ENCODE measurements around the gene CRYGC. TPM values are rescaled to one million over a fixed set of nuclear protein-coding genes. Genes with fewer than 3 reads are reported as not detected.
"Not testable (repeated sequence)": the region's sequence is repeated elsewhere in the genome, so short reads cannot be mapped to it uniquely, and the experiment has no call there.

CRYGC gene
- total RNA-seq, 5 donors from 2014 or later (not counting 1 experiment from before 2014, with no cell fraction given): not detected

- Mint-ChIP-seq H3K4me1 (peaks cover 5 to 10% (median 10%) of the 10 kb centered on the region in 3 donors), H3K27me3 (peaks cover 8 to 11% of the 10 kb centered on the region in 2 donors), H3K9me3 (peaks cover 0 to 2% (median 0%) of the 10 kb centered on the region in 3 donors), H3K27ac (no peak overlapping the region), H3K4me3 (no peak overlapping the region), H3K36me3 (no peaks in the 10 kb centered on the region)
- peaks cover 0 to 8% of the 10 kb centered on the region in 2 experiments for H3K27me3 ChIP-seq (replicated peaks in 1 of 2; ENCODE audit: control insufficient read depth in 2 of 2, extremely low read depth in 1 of 2, insufficient read depth in 2 of 2, low read length in 1 of 2)
- peaks cover 6 to 10% of the 10 kb centered on the region in 2 experiments for H3K4me1 ChIP-seq (ENCODE audit: control insufficient read depth in 1 of 2, extremely low read depth in 1 of 2, insufficient read depth in 2 of 2, low read length in 2 of 2)
- ATAC-seq (replicated peaks in 1 of 4) (no peak), DNase-seq (no peak)
- H3K27ac ChIP-seq (ENCODE audit: low read length): no peak overlapping the region
- WGBS (ENCODE audit: insufficient coverage): 97% methylated on average over 3 of the region's 6 CpGs
- ChIA-PET CTCF (no interaction called here), POLR2A (no interaction called here)
- H3K4me3 ChIP-seq (ENCODE audit: control insufficient read depth in 1 of 2, extremely low read depth in 1 of 2, low read length in 1 of 2): no peak overlapping the region
- H3K36me3 ChIP-seq (ENCODE audit: control insufficient read depth in 2 of 2, extremely low read depth in 1 of 2, insufficient read depth in 1 of 2, low read length in 1 of 2): no peaks in the 10 kb centered on the region
- no peaks in the 10 kb centered on the region for H3K9me3 ChIP-seq
Observed at GRCh38 chr2:208130712-208131110, 1.1 kb upstream of the CRYGC start.

- H3K27me3 ChIP-seq (replicated peaks in 1 of 2; ENCODE audit: control insufficient read depth in 2 of 2, extremely low read depth in 1 of 2, insufficient read depth in 2 of 2, low read length in 1 of 2): peaks cover 0 to 12% of the 10 kb centered on the region in 2 experiments
- H3K4me1 ChIP-seq (ENCODE audit: control insufficient read depth in 1 of 2, extremely low read depth in 1 of 2, insufficient read depth in 2 of 2, low read length in 2 of 2): no peaks in the 10 kb centered on the region
- H3K4me3 ChIP-seq (ENCODE audit: control insufficient read depth in 1 of 2, extremely low read depth in 1 of 2, low read length in 1 of 2): no peak overlapping the region
- DNase-seq (no peak), ATAC-seq (replicated peaks in 1 of 4) (no peak)
- peaks cover 0 to 2% (median 0%) of the 10 kb centered on the region in 3 donors for H3K9me3 Mint-ChIP-seq
- POLR2A ChIA-PET: no interaction called here
- no peaks in the 10 kb centered on the region for H3K36me3 Mint-ChIP-seq
- H3K27ac Mint-ChIP-seq: no peak overlapping the region
- H3K4me3 Mint-ChIP-seq: no peak overlapping the region
- H3K4me1 Mint-ChIP-seq: peaks cover 6 to 15% (median 8%) of the 10 kb centered on the region in 3 donors
- H3K27ac ChIP-seq (ENCODE audit: low read length): no peak overlapping the region
- CTCF ChIA-PET: interaction anchor here in 1 of 2 donors (0.5 kb wide), 1 partner anchor 10 kb away, joined by 4 read pairs; no protein-coding TSS in a partner anchor
- 78% methylated on average over 9 of the region's 12 CpGs for WGBS (ENCODE audit: insufficient coverage)
- H3K27me3 Mint-ChIP-seq: peaks cover 22 to 28% of the 10 kb centered on the region in 2 donors
- H3K36me3 ChIP-seq (ENCODE audit: control insufficient read depth in 2 of 2, extremely low read depth in 1 of 2, insufficient read depth in 1 of 2, low read length in 1 of 2): no peaks in the 10 kb centered on the region
- no peaks in the 10 kb centered on the region for H3K9me3 ChIP-seq
Observed at GRCh38 chr2:208128136-208128535, 1.5 kb downstream of the CRYGC start.

- ATAC-seq (replicated peaks in 1 of 4) (no peak), DNase-seq (no peak)
- ChIA-PET CTCF (no interaction called here), POLR2A (no interaction called here)
- no peak overlapping the region for H3K27ac Mint-ChIP-seq
- H3K4me3 Mint-ChIP-seq: no peak overlapping the region
- no peaks in the 10 kb centered on the region for H3K36me3 Mint-ChIP-seq
- H3K4me3 ChIP-seq (ENCODE audit: control insufficient read depth in 1 of 2, extremely low read depth in 1 of 2, low read length in 1 of 2): no peak overlapping the region
- H3K9me3 ChIP-seq: no peaks in the 10 kb centered on the region
- H3K4me1 Mint-ChIP-seq: peaks cover 6 to 15% (median 8%) of the 10 kb centered on the region in 3 donors
- no peaks in the 10 kb centered on the region for H3K4me1 ChIP-seq (ENCODE audit: control insufficient read depth in 1 of 2, extremely low read depth in 1 of 2, insufficient read depth in 2 of 2, low read length in 2 of 2)
- H3K27ac ChIP-seq (ENCODE audit: low read length): no peak overlapping the region
- H3K36me3 ChIP-seq (ENCODE audit: control insufficient read depth in 2 of 2, extremely low read depth in 1 of 2, insufficient read depth in 1 of 2, low read length in 1 of 2): no peaks in the 10 kb centered on the region
- WGBS (ENCODE audit: insufficient coverage): no CpG with 5 or more reads among the region's 4 CpGs
- peaks cover 22 to 28% of the 10 kb centered on the region in 2 donors for H3K27me3 Mint-ChIP-seq
- H3K27me3 ChIP-seq (replicated peaks in 1 of 2; ENCODE audit: control insufficient read depth in 2 of 2, extremely low read depth in 1 of 2, insufficient read depth in 2 of 2, low read length in 1 of 2): peaks cover 0 to 12% of the 10 kb centered on the region in 2 experiments
- peaks cover 0 to 2% (median 0%) of the 10 kb centered on the region in 3 donors for H3K9me3 Mint-ChIP-seq
Observed at GRCh38 chr2:208127090-208127489, 2.5 kb downstream of the CRYGC start.

GRCh38 chr2:208125251-208125650 lies 4.4 kb downstream of the CRYGC start:
- no peaks in the 10 kb centered on the region for H3K36me3 Mint-ChIP-seq
- peaks cover 6 to 15% (median 8%) of the 10 kb centered on the region in 3 donors for H3K4me1 Mint-ChIP-seq
- no peaks in the 10 kb centered on the region for H3K4me1 ChIP-seq (ENCODE audit: control insufficient read depth in 1 of 2, extremely low read depth in 1 of 2, insufficient read depth in 2 of 2, low read length in 2 of 2)
- H3K9me3 ChIP-seq: no peaks in the 10 kb centered on the region
- ChIA-PET CTCF (no interaction called here), POLR2A (no interaction called here)
- H3K4me3 Mint-ChIP-seq: no peak overlapping the region
- H3K27me3 Mint-ChIP-seq: peaks cover 25 to 34% of the 10 kb centered on the region in 2 donors
- H3K27me3 ChIP-seq (replicated peaks in 1 of 2; ENCODE audit: control insufficient read depth in 2 of 2, extremely low read depth in 1 of 2, insufficient read depth in 2 of 2, low read length in 1 of 2): peaks cover 0 to 14% of the 10 kb centered on the region in 2 experiments
- DNase-seq (no peak), ATAC-seq (replicated peaks in 1 of 4) (no peak)
- H3K9me3 Mint-ChIP-seq: peaks cover 0 to 2% (median 0%) of the 10 kb centered on the region in 3 donors
- H3K4me3 ChIP-seq (ENCODE audit: control insufficient read depth in 1 of 2, extremely low read depth in 1 of 2, low read length in 1 of 2): no peak overlapping the region
- no CpG with 5 or more reads among the region's 4 CpGs for WGBS (ENCODE audit: insufficient coverage)
- no peaks in the 10 kb centered on the region for H3K36me3 ChIP-seq (ENCODE audit: control insufficient read depth in 2 of 2, extremely low read depth in 1 of 2, insufficient read depth in 1 of 2, low read length in 1 of 2)
- no peak overlapping the region for H3K27ac Mint-ChIP-seq
- H3K27ac ChIP-seq (ENCODE audit: low read length): no peak overlapping the region

- Mint-ChIP-seq H3K4me3 (peak within 1 kb of the TSS in 1 of 3 donors; percentile 46), H3K27me3 (peaks cover 25 to 34% of the 10 kb centered on the region in 2 donors), H3K4me1 (peaks cover 6 to 15% (median 8%) of the 10 kb centered on the region in 3 donors)
- H3K9me3 Mint-ChIP-seq; H3K36me3 ChIP-seq (ENCODE audit: control insufficient read depth in 2 of 2, extremely low read depth in 1 of 2, insufficient read depth in 1 of 2, low read length in 1 of 2); POLR2A ChIA-PET; CTCF ChIA-PET; H3K4me1 ChIP-seq (ENCODE audit: control insufficient read depth in 1 of 2, extremely low read depth in 1 of 2, insufficient read depth in 2 of 2, low read length in 2 of 2); H3K36me3 Mint-ChIP-seq; H3K27ac ChIP-seq (ENCODE audit: low read length); H3K4me3 ChIP-seq (ENCODE audit: control insufficient read depth in 1 of 2, extremely low read depth in 1 of 2, low read length in 1 of 2); H3K9me3 ChIP-seq; H3K27ac Mint-ChIP-seq: not testable (repeated sequence)
- H3K27me3 ChIP-seq (replicated peaks in 1 of 2; ENCODE audit: control insufficient read depth in 2 of 2, extremely low read depth in 1 of 2, insufficient read depth in 2 of 2, low read length in 1 of 2): peaks cover 0 to 14% of the 10 kb centered on the region in 2 experiments
- WGBS (ENCODE audit: insufficient coverage): 10% methylated on average over 31 of the region's 46 CpGs
- ATAC-seq (replicated peaks in 1 of 4): peak in 2 of 4 experiments; percentile 24 to 44
- peak in 1 of 35 experiments; percentile 12 for DNase-seq
Observed at GRCh38 chr2:208124013-208124715, 5.5 kb downstream of the CRYGC start, which contains the start of gene CRYGD. CRYGD (minus strand) TSS chr2:208124524; CDS start chr2:208124473, 51 bp downstream.

- CTCF ChIA-PET: interaction anchor here in 1 of 2 donors (0.6 kb wide), 1 partner anchor 330 kb away, joined by 16 read pairs; no protein-coding TSS in a partner anchor
- POLR2A ChIA-PET: no interaction called here
- Histone ChIP-seq H3K9me3 (no peaks in the 10 kb centered on the region), H3K4me3 (ENCODE audit: control insufficient read depth in 1 of 2, extremely low read depth in 1 of 2, low read length in 1 of 2) (no peak overlapping the region), H3K27ac (ENCODE audit: low read length) (no peak overlapping the region), H3K27me3 (replicated peaks in 1 of 2; ENCODE audit: control insufficient read depth in 2 of 2, extremely low read depth in 1 of 2, insufficient read depth in 2 of 2, low read length in 1 of 2) (peaks cover 0 to 12% of the 10 kb centered on the region in 2 experiments), H3K36me3 (ENCODE audit: control insufficient read depth in 2 of 2, extremely low read depth in 1 of 2, insufficient read depth in 1 of 2, low read length in 1 of 2) (no peaks in the 10 kb centered on the region), H3K4me1 (ENCODE audit: control insufficient read depth in 1 of 2, extremely low read depth in 1 of 2, insufficient read depth in 2 of 2, low read length in 2 of 2) (no peaks in the 10 kb centered on the region)
- no peak for DNase-seq
- H3K27me3 Mint-ChIP-seq: peaks cover 21 to 28% of the 10 kb centered on the region in 2 donors
- H3K4me1 Mint-ChIP-seq: peaks cover 6 to 15% (median 8%) of the 10 kb centered on the region in 3 donors
- ATAC-seq (replicated peaks in 1 of 4): no peak
- WGBS (ENCODE audit: insufficient coverage): 83% methylated on average over 1 of the region's 1 CpG
- H3K27ac Mint-ChIP-seq: no peak overlapping the region
- peaks cover 0 to 2% (median 0%) of the 10 kb centered on the region in 3 donors for H3K9me3 Mint-ChIP-seq
- no peak overlapping the region for H3K4me3 Mint-ChIP-seq
- H3K36me3 Mint-ChIP-seq: no peaks in the 10 kb centered on the region
Observed at GRCh38 chr2:208122248-208122647, 7.4 kb downstream of the CRYGC start.
